AG09309 (cell line): Measurements from ENCODE around the gene RFX2.

Experiments
- DNase-seq: peaks from one replicate; pipeline ENCODE4 v3.0.0-alpha.2; 2010; ENCODE audit warnings: low read depth
- H3K4me3 ChIP-seq: 2 replicates; pipeline ENCODE4 v1.5.1; 2011; ENCODE audit warnings: mild to moderate bottlenecking, low read depth, low read length, moderate library complexity; ENCODE audit not compliant: control insufficient read depth
- CTCF ChIP-seq: IDR thresholded peaks from 2 replicates; pipeline ENCODE4 v1.5.1; 2011; ENCODE audit warnings: mild to moderate bottlenecking, low read depth, low read length, inconsistent platforms; ENCODE audit not compliant: insufficient read depth, control insufficient read depth; ENCODE audit errors: missing control alignments

RFX2 gene

GRCh38 chr19:5948752-5949564 lies 161.3 kb downstream of the RFX2 start:
- no peak overlapping the region for H3K4me3 ChIP-seq
- no peak for DNase-seq

GRCh38 chr19:5947435-5947834 lies 162.9 kb downstream of the RFX2 start:
- TF ChIP-seq CTCF = no peak
- H3K4me3 ChIP-seq = no peak overlapping the region
- DNase-seq = no peak

More at GRCh38 chr19:5948752-5949564, 161.3 kb downstream of the RFX2 start:
- TF ChIP-seq CTCF = no peak

- H3K4me3 ChIP-seq = no peak overlapping the region
- DNase-seq = no peak
- no peak for TF ChIP-seq CTCF
Observed at GRCh38 chr19:5943623-5944022, 166.7 kb downstream of the RFX2 start.
